Thyroid gland (tissue), 4 donors: Measurements from ENCODE around the gene CTNNBL1.

Experiments used
- POLR2A ChIP-seq, 2 donors: fragments of 450-650 bp; IDR thresholded peaks; one replicate each; pipeline ENCODE4 v1.6.1; 2017; ENCODE audit warnings: antibody characterized with exemption in 2 of 2, mild to moderate bottlenecking in 2 of 2, moderate library complexity in 1 of 2
- TF ChIP-seq, protein P1 (sequence below), 6 experiments: fragments of 200-600 bp in 3 of 6; fragments of 450-650 bp in 3 of 6; sonication (generic) in 3 of 6; IDR thresholded peaks; one replicate each; pipeline ENCODE4 v1.5.1; 2016 to 2019; ENCODE audit warnings: antibody characterized with exemption in 6 of 6, mild to moderate bottlenecking in 2 of 6, inconsistent platforms in 1 of 6, moderate library complexity in 1 of 6

GRCh38 chr20:37798312-37798711 lies 104.5 kb downstream of the CTNNBL1 start:
- TF ChIP-seq, protein P1, sequence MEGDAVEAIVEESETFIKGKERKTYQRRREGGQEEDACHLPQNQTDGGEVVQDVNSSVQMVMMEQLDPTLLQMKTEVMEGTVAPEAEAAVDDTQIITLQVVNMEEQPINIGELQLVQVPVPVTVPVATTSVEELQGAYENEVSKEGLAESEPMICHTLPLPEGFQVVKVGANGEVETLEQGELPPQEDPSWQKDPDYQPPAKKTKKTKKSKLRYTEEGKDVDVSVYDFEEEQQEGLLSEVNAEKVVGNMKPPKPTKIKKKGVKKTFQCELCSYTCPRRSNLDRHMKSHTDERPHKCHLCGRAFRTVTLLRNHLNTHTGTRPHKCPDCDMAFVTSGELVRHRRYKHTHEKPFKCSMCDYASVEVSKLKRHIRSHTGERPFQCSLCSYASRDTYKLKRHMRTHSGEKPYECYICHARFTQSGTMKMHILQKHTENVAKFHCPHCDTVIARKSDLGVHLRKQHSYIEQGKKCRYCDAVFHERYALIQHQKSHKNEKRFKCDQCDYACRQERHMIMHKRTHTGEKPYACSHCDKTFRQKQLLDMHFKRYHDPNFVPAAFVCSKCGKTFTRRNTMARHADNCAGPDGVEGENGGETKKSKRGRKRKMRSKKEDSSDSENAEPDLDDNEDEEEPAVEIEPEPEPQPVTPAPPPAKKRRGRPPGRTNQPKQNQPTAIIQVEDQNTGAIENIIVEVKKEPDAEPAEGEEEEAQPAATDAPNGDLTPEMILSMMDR (IDR thresholded peaks at IDR 0.05), result no peak
- no peak for TF ChIP-seq POLR2A (IDR thresholded peaks at IDR 0.05)
